HG02884 (cell line): ENCODE measurements around the gene MRTFA.
"Not testable (repeated sequence)": the region's sequence is repeated elsewhere in the genome, so short reads cannot be mapped to it uniquely, and the experiment has no call there.

ENCODE experiments used
- ATAC-seq: cut with Tn5 transposase; IDR thresholded peaks from one replicate; pipeline ENCODE4 v1.9.1; 2021; ENCODE audit warnings: mild to moderate bottlenecking, moderate library complexity; ENCODE audit not compliant: unreplicated experiment

The MRTFA gene

GRCh38 chr22:40660730-40661129 is 24.2 kb upstream of the MRTFA start:
- ATAC-seq: no peak

GRCh38 chr22:40659166-40659565 is 22.6 kb upstream of the MRTFA start:
- no peak for ATAC-seq

- ATAC-seq: not testable (repeated sequence)
These were observed 20.1 kb upstream of the MRTFA start for GRCh38 chr22:40656651-40657050.

- ATAC-seq: not testable (repeated sequence)
These were observed 19.4 kb upstream of the MRTFA start for GRCh38 chr22:40655941-40656340.

- no peak for ATAC-seq
These were observed 18.1 kb upstream of the MRTFA start for GRCh38 chr22:40654522-40655167.

- ATAC-seq: no peak
These were observed 16.8 kb upstream of the MRTFA start for GRCh38 chr22:40653361-40653760.

GRCh38 chr22:40651563-40652501 is 15.3 kb upstream of the MRTFA start:
- ATAC-seq: no peak

- no peak for ATAC-seq
These were observed 14.5 kb upstream of the MRTFA start for GRCh38 chr22:40651057-40651456.

GRCh38 chr22:40648386-40648785 is 11.9 kb upstream of the MRTFA start:
- no peak for ATAC-seq

- no peak for ATAC-seq
These were observed 9.2 kb upstream of the MRTFA start for GRCh38 chr22:40645579-40646197.

- ATAC-seq: no peak
These were observed 5.8 kb upstream of the MRTFA start for GRCh38 chr22:40642316-40642715.

GRCh38 chr22:40641269-40641668 is 4.8 kb upstream of the MRTFA start:
- ATAC-seq: no peak

GRCh38 chr22:40638261-40638660 is 1.7 kb upstream of the MRTFA start:
- ATAC-seq: no peak

- peak; percentile 3 for ATAC-seq
These were observed 948 bp upstream of the MRTFA start for GRCh38 chr22:40637183-40638150.

GRCh38 chr22:40635940-40636379 is 559 bp downstream of the MRTFA start:
- no peak for ATAC-seq

- no peak for ATAC-seq
These were observed 1.2 kb downstream of the MRTFA start for GRCh38 chr22:40635043-40635939.

- no peak for ATAC-seq
These were observed 2.2 kb downstream of the MRTFA start for GRCh38 chr22:40634119-40634903.

GRCh38 chr22:40633036-40633435 is 3.5 kb downstream of the MRTFA start:
- no peak for ATAC-seq

- no peak for ATAC-seq
These were observed 4.6 kb downstream of the MRTFA start for GRCh38 chr22:40631925-40632324.
